Right lobe of liver (tissue), 6 donors: Measurements from ENCODE around the gene WNK4. TPM values are rescaled to one million over a fixed set of nuclear protein-coding genes. Genes with fewer than 3 reads are reported as not detected.
A peak's percentile ranks its signal among the peaks of the same experiment; 100 is the strongest.
"Not testable (repeated sequence)": the region's sequence is repeated elsewhere in the genome, so short reads cannot be mapped to it uniquely, and the experiment has no call there.

Experiments used
- ATAC-seq, 4 donors: fragments of 200-7000 bp; cut with Tn5 transposase; one replicate each; pipeline ENCODE4 v1.9.1; 2020; ENCODE audit warnings: mild to moderate bottlenecking in 4 of 4, moderate library complexity in 4 of 4
- DNase-seq, 3 donors: peaks; one replicate each; pipeline ENCODE4 v3.0.0-alpha.2; 2020
- H3K27ac ChIP-seq, 3 donors: fragments of 200-600 bp; one replicate each; pipeline ENCODE4 v1.8.0; 2022
- H3K27me3 ChIP-seq, 2 donors: fragments of 200-600 bp; one replicate each; pipeline ENCODE4 v1.8.0; 2022
- H3K36me3 ChIP-seq, 4 donors: fragments of 200-600 bp; sonication (generic) in 1 of 4; one replicate each; pipeline versions ENCODE4 v1.5.1 to v1.8.0; 2017 to 2022; ENCODE audit warnings: control low read depth in 1 of 4
- H3K4me1 ChIP-seq, 4 donors: fragments of 200-600 bp; sonication (generic) in 1 of 4; one replicate each; pipeline versions ENCODE4 v1.5.1 to v1.8.0; 2017 to 2022; ENCODE audit warnings: control low read depth in 1 of 4
- H3K4me3 ChIP-seq, 3 donors: fragments of 200-600 bp; one replicate each; pipeline ENCODE4 v1.8.0; 2022
- H3K9me3 ChIP-seq, 4 donors: fragments of 200-600 bp; sonication (generic) in 1 of 4; one replicate each; pipeline versions ENCODE4 v1.5.1 to v1.8.0; 2017 to 2022; ENCODE audit warnings: control low read depth in 1 of 4
- POLR2A ChIP-seq: fragments of 450-650 bp; IDR thresholded peaks from one replicate; pipeline ENCODE4 v1.6.1; 2017; ENCODE audit warnings: antibody characterized with exemption, mild to moderate bottlenecking
- WGBS: methylation state at CpG from one replicate; pipeline ENCODE4 v1.1.6; 2018; ENCODE audit warnings: low coverage, low lambda C conversion rate; ENCODE audit not compliant: insufficient coverage; ENCODE audit errors: missing lambda C conversion rate; 5-methylcytosine and 5-hydroxymethylcytosine counted together
- intact Hi-C, 2 donors: fragments of 100-400 bp; cut with DNase I; formaldehyde crosslinking; loops; one replicate each; pipeline versions ENCODE4 v1.11.2 to v1.14.1; 2022
- long read RNA-seq: library from polyadenylated mRNA; unstranded; transcript quantifications from one replicate; pipeline ENCODE4 v2.0.0, GENCODE V29; 2019
- total RNA-seq, 6 experiments: library from RNA; depleted of rRNA in 2 of 6; stranded (reverse); fragments of >200 nt in 2 of 6; fragmentation: NEBNext Ultra II Directional in 3 of 6; extraction: Animal tissue kit (Norgen Biotek cat#: 25700) in 3 of 6; gene quantifications; one replicate each; pipeline versions ENCODE4 v1.1.0 to v1.2.4, GENCODE V29; 2016 to 2023
- TF ChIP-seq, protein P1 (sequence below), 4 donors: fragments of 200-600 bp in 3 of 4; fragments of 450-650 bp in 1 of 4; IDR thresholded peaks; one replicate each; pipeline versions ENCODE4 v1.5.1 to v1.8.0; 2016 to 2022; ENCODE audit warnings: antibody characterized with exemption in 4 of 4, mild to moderate bottlenecking in 2 of 4
- donor health status: DM: no; HTN: yes; CAD: no.
- donor health status: DM: no; HTN: no; CAD: no.
- donor health status: DM: no; HTN: no; CAD: no.
- donor health status: DM: no; HTN: yes; CAD: no.
- donor health status: DM: no; HTN: yes; CAD: no.

WNK4 gene
- 1 to 10 TPM in 1 of 6 experiments, under 1 TPM in 2, not detected in 3; 0.12 to 1.1 (median 0.22) TPM for total RNA-seq
- long read RNA-seq: 0 reads

DNA sequence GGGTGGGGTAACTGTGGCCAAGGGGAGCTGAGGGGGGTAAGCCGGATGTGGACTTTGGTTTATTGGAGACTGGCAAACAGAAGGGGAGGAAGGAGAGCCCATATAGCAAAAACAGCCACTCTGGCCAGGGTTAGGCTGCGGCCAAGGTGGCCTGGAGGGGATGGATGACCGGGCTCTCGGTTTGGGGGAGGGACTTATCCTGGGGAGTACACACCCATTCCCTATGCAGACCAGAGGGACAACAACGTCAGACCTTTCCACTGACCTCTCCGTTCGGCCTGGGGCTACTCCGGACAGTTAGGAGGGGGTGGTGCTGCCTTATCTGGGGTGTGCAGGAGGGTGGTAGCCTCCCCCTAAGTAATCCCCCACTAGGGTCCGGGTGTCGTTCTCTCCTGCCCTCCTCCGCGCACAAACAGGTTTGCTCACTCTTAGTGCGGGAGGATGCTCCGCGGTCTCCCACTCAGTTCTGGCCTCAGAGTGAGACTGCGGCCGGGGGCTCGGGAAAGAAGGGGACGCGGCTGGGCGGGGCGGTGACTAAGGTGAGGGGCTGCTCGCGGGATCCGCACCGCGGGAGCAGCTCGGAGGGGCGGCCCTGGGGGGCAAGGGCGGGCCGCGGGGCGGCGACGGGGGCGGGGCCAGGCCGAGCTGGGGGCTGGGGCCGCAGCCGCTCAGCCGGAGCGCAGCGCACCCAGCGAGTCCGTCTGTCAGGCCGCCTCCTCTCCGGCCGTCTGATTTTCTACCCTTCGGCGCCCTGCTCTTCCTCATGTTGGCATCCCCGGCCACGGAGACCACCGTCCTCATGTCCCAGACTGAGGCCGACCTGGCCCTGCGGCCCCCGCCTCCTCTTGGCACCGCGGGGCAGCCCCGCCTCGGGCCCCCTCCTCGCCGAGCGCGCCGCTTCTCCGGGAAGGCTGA lies at the start of gene WNK4:
WNK4 (plus strand) TSS at position 675 of the 915 bp plus-strand sequence; CDS start at position 764, 89 bp downstream.
- Histone ChIP-seq H3K9me3 (no peaks in the 10 kb centered on the region), H3K4me3 (peak within 1 kb of the TSS in 2 of 3 donors; percentile 4 to 9), H3K36me3 (peaks cover 0 to 36% (median 18%) of the 10 kb centered on the region in 4 donors), H3K27ac (no peak within 1 kb of the TSS), H3K4me1 (peaks cover 0 to 12% (median 0%) of the 10 kb centered on the region in 4 donors), H3K27me3 (no peaks in the 10 kb centered on the region)
- 26% methylated on average over 6 of the region's 65 CpGs for WGBS
- peak; percentile 34 to 51 (median 42) for ATAC-seq
- TF ChIP-seq POLR2A: no peak
- TF ChIP-seq, protein P1, sequence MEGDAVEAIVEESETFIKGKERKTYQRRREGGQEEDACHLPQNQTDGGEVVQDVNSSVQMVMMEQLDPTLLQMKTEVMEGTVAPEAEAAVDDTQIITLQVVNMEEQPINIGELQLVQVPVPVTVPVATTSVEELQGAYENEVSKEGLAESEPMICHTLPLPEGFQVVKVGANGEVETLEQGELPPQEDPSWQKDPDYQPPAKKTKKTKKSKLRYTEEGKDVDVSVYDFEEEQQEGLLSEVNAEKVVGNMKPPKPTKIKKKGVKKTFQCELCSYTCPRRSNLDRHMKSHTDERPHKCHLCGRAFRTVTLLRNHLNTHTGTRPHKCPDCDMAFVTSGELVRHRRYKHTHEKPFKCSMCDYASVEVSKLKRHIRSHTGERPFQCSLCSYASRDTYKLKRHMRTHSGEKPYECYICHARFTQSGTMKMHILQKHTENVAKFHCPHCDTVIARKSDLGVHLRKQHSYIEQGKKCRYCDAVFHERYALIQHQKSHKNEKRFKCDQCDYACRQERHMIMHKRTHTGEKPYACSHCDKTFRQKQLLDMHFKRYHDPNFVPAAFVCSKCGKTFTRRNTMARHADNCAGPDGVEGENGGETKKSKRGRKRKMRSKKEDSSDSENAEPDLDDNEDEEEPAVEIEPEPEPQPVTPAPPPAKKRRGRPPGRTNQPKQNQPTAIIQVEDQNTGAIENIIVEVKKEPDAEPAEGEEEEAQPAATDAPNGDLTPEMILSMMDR (IDR thresholded peaks at IDR 0.05): no peak
- peak in 1 of 3 donors; percentile 27 for DNase-seq
- intact Hi-C loops: no loop called here

GRCh38 chr17:42740699-42741098 lies 39.7 kb upstream of the WNK4 start:
- no peak for DNase-seq
- Histone ChIP-seq H3K9me3 (no peaks in the 10 kb centered on the region), H3K36me3 (no peaks in the 10 kb centered on the region), H3K27ac (peak overlapping the region in 1 of 3 donors; percentile 5), H3K27me3 (no peaks in the 10 kb centered on the region), H3K4me1 (peaks cover 0 to 29% (median 3%) of the 10 kb centered on the region in 4 donors), H3K4me3 (no peak overlapping the region)
- ATAC-seq: no peak
- intact Hi-C loops: no loop called here
- TF ChIP-seq, protein P1 (IDR thresholded peaks at IDR 0.05): no peak
- TF ChIP-seq POLR2A: no peak
- WGBS: no CpG with 5 or more reads among the region's 1 CpG

- H3K4me3 ChIP-seq, DNase-seq, H3K27ac ChIP-seq, H3K36me3 ChIP-seq, ATAC-seq, H3K27me3 ChIP-seq, H3K9me3 ChIP-seq, intact Hi-C loops: not testable (repeated sequence)
- H3K4me1 ChIP-seq: peaks cover 0 to 29% (median 3%) of the 10 kb centered on the region in 4 donors
- WGBS: 91% methylated on average over 8 of the region's 11 CpGs
These were observed 37.5 kb upstream of the WNK4 start for GRCh38 chr17:42742916-42743315.

GRCh38 chr17:42743595-42744282 lies 36.7 kb upstream of the WNK4 start:
- ATAC-seq (no peak), DNase-seq (no peak)
- TF ChIP-seq, protein P1 (IDR thresholded peaks at IDR 0.05): peak in 1 of 4 donors; percentile 5
- TF ChIP-seq POLR2A: no peak
- WGBS: 45% methylated on average over 10 of the region's 10 CpGs
- intact Hi-C loops: no loop called here
- Histone ChIP-seq H3K27ac (peak overlapping the region; percentile 79 to 94 (median 85)), H3K9me3 (no peaks in the 10 kb centered on the region), H3K4me1 (peaks cover 0 to 37% (median 3%) of the 10 kb centered on the region in 4 donors), H3K27me3 (no peaks in the 10 kb centered on the region), H3K36me3 (no peaks in the 10 kb centered on the region), H3K4me3 (peak overlapping the region; percentile 60 to 81 (median 62))
